Sigmoid colon (tissue), 7 donors: ENCODE data around the gene INAFM2. TPM values are rescaled to one million over a fixed set of nuclear protein-coding genes. Genes with fewer than 3 reads are reported as not detected.

Experiments used
- DNase-seq: peaks from one replicate; pipeline ENCODE4 v3.0.0-alpha.2; 2019
- H3K27ac ChIP-seq, 4 donors: fragments of 200-600 bp; sonication (generic); one replicate each; pipeline ENCODE4 v1.5.1; 2016 to 2019; ENCODE audit warnings: mild to moderate bottlenecking in 1 of 4
- H3K27me3 ChIP-seq, 3 donors: fragments of 200-600 bp; sonication (generic); one replicate each; pipeline ENCODE4 v1.5.1; 2019; ENCODE audit warnings: mild to moderate bottlenecking in 1 of 3
- H3K36me3 ChIP-seq, 4 donors: fragments of 200-600 bp; sonication (generic); one replicate each; pipeline ENCODE4 v1.5.1; 2016 to 2019
- H3K4me1 ChIP-seq, 4 donors: fragments of 200-600 bp; sonication (generic); one replicate each; pipeline ENCODE4 v1.5.1; 2017 to 2019
- H3K4me3 ChIP-seq, 4 donors: fragments of 200-600 bp; sonication (generic); one replicate each; pipeline ENCODE4 v1.5.1; 2017 to 2019; ENCODE audit warnings: mild to moderate bottlenecking in 2 of 4, moderate library complexity in 1 of 4
- H3K9me3 ChIP-seq, 4 donors: fragments of 200-600 bp in 3 of 4; sonication (generic) in 3 of 4; one replicate each; pipeline versions ENCODE4 v1.5.1 to v1.6.1; 2013 to 2019
- EP300 ChIP-seq, 4 donors: sonication (generic); formaldehyde crosslinking; IDR thresholded peaks; one replicate each; pipeline ENCODE4 v1.6.1; 2017; ENCODE audit warnings: antibody characterized with exemption in 4 of 4
- POLR2A ChIP-seq, 2 donors: fragments of 450-650 bp; IDR thresholded peaks; one replicate each; pipeline ENCODE4 v1.6.1; 2016; ENCODE audit warnings: antibody characterized with exemption in 2 of 2, mild to moderate bottlenecking in 2 of 2, moderate library complexity in 2 of 2
- POLR2AphosphoS5 ChIP-seq, 4 donors: sonication (generic); formaldehyde crosslinking; IDR thresholded peaks; one replicate each; pipeline ENCODE4 v1.6.1; 2017; ENCODE audit warnings: antibody characterized with exemption in 4 of 4
- WGBS, 2 donors: extraction: QIAGEN DNeasy Blood & Tissue Kit; methylation state at CpG; one replicate each; pipeline ENCODE4 v1.1.7; 2013; 5-methylcytosine and 5-hydroxymethylcytosine counted together
- intact Hi-C: fragments of 100-400 bp; cut with DNase I; formaldehyde crosslinking; loops from one replicate; pipeline ENCODE4 v1.15.1; 2023
- polyA plus RNA-seq, 3 donors: library from polyadenylated mRNA; stranded (reverse); fragments of 200-250 nt; gene quantifications; one replicate each; pipeline ENCODE4 v1.2.3, GENCODE V29; 2013
- total RNA-seq, 4 donors: library from RNA; depleted of rRNA; stranded (reverse); fragments of >200 nt; gene quantifications; one replicate each; pipeline ENCODE4 v1.1.0, GENCODE V29; 2016
- TF ChIP-seq, protein P1 (sequence below), 4 experiments: fragments of 450-650 bp in 3 of 4; fragments of 200-600 bp in 1 of 4; IDR thresholded peaks; one replicate each; pipeline ENCODE4 v1.5.1; 2016 to 2019; ENCODE audit warnings: antibody characterized with exemption in 4 of 4, mild to moderate bottlenecking in 3 of 4, moderate library complexity in 2 of 4
- donor health status: healthy with polysubstance abuse.
- donor health status: Bipolar disorder and iron deficiency.
- donor health status: healthy.

INAFM2 gene
- total and polyA plus RNA-seq, 7 donors, result 6.6 to 63.1 (median 41.0) TPM

DNA sequence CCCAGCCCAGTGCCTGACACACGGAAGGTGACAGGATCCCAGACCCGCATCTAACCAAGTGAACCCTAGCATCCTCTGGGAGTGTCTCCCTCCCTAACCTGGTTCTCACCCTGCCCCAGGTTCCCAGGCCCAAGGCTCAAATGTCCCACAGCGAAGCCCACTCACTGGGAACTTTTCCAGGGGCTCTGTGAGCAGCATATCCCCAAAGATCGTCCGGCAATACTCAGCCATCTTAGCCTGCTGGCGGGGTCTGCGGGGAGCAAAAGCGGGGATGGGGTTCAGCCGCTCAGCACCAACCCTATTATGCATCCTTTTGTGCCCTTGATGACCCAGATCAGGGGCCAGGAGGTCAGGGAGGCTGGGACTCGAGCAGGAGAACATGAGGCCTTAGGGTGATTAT lies 26.1 kb upstream of the INAFM2 start:
- no peak for DNase-seq
- no peak overlapping the region for H3K4me3 ChIP-seq
- H3K27me3 ChIP-seq, result no peaks in the 10 kb centered on the region
- no peak overlapping the region for H3K27ac ChIP-seq
- no peaks in the 10 kb centered on the region for H3K36me3 ChIP-seq
- 94 to 95% methylated on average over 10 of the region's 10 CpGs for WGBS, 2 donors
- intact Hi-C loops, result no loop called here
- H3K4me1 ChIP-seq, result peaks cover 0 to 15% (median 14%) of the 10 kb centered on the region in 4 donors
- H3K9me3 ChIP-seq, result no peaks in the 10 kb centered on the region
- TF ChIP-seq POLR2A (IDR thresholded peaks at IDR 0.05) (no peak), EP300 (IDR thresholded peaks at IDR 0.05) (no peak), POLR2AphosphoS5 (IDR thresholded peaks at IDR 0.05) (no peak)
- TF ChIP-seq, protein P1, sequence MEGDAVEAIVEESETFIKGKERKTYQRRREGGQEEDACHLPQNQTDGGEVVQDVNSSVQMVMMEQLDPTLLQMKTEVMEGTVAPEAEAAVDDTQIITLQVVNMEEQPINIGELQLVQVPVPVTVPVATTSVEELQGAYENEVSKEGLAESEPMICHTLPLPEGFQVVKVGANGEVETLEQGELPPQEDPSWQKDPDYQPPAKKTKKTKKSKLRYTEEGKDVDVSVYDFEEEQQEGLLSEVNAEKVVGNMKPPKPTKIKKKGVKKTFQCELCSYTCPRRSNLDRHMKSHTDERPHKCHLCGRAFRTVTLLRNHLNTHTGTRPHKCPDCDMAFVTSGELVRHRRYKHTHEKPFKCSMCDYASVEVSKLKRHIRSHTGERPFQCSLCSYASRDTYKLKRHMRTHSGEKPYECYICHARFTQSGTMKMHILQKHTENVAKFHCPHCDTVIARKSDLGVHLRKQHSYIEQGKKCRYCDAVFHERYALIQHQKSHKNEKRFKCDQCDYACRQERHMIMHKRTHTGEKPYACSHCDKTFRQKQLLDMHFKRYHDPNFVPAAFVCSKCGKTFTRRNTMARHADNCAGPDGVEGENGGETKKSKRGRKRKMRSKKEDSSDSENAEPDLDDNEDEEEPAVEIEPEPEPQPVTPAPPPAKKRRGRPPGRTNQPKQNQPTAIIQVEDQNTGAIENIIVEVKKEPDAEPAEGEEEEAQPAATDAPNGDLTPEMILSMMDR (IDR thresholded peaks at IDR 0.05), result no peak

DNA sequence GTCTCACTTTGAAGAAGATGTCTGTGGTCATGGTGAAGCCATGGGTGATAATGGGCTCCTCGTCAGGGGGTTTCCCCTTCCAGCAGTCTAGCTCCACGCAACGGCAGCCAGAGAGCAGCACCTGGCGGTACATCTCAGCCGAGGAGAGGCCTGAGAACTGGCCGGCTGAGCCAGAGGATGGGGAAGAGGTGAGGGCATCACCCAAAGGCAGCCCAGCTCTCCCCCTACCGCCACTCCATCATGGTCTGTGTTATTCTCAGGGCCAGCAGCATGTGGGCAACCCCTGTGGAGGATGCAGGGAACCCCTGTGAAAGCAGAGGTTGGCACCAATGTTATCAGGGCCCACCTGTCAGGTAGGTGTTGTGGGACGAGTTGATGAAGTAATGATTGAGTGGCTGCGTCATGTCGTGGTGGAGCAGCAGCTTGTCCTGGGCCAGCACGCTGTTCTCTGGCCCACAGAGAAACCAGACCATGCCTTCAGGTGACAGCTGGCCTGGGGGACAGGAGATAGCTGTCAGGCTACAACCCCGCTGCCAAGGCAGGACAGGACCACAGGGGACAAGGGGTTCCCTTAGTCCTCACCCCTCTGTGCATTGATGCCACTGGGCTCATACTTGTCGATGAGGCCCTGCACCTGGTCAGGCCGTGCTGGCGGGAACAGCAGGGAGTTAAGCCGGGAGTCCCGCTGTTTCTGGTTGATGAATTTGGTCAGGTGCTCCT lies 25.1 kb upstream of the INAFM2 start:
- intact Hi-C loops, result no loop called here
- Histone ChIP-seq H3K4me3 (no peak overlapping the region), H3K4me1 (peaks cover 0 to 15% (median 14%) of the 10 kb centered on the region in 4 donors), H3K27me3 (no peaks in the 10 kb centered on the region), H3K9me3 (no peaks in the 10 kb centered on the region), H3K36me3 (no peaks in the 10 kb centered on the region), H3K27ac (no peak overlapping the region)
- TF ChIP-seq, protein P1 (IDR thresholded peaks at IDR 0.05), result no peak
- no peak for TF ChIP-seq POLR2AphosphoS5 (IDR thresholded peaks at IDR 0.05)
- no peak for TF ChIP-seq POLR2A (IDR thresholded peaks at IDR 0.05)
- no peak for TF ChIP-seq EP300 (IDR thresholded peaks at IDR 0.05)
- no peak for DNase-seq
- WGBS, 2 donors, result 94% methylated on average over 17 of the region's 17 CpGs

DNA sequence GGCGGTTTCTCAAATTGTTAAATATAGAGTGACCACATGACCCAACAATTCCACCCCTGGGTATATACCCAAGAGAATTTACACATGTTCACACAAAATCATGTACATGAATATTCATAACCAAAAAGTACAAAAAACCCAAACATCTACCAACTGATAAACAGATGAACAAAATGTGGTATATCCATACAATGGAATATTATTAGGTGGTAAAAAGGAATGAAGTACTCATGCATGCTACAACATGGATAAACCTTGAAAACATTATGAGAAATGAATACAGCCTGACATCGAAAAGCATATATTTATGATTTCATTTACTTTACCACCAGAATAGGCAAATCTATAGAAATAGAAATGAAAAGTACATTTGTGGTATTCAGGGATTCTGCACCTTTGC lies 23.1 kb upstream of the INAFM2 start:
- no peak for DNase-seq
- Histone ChIP-seq H3K27ac (no peak overlapping the region), H3K36me3 (no peaks in the 10 kb centered on the region), H3K27me3 (no peaks in the 10 kb centered on the region), H3K4me3 (no peak overlapping the region), H3K4me1 (peaks cover 0 to 14% (median 13%) of the 10 kb centered on the region in 4 donors), H3K9me3 (no peaks in the 10 kb centered on the region)
- 97 to 98% methylated on average over 2 of the region's 2 CpGs for WGBS, 2 donors
- intact Hi-C loops, result no loop called here
- TF ChIP-seq EP300 (IDR thresholded peaks at IDR 0.05) (no peak), POLR2A (IDR thresholded peaks at IDR 0.05) (no peak), POLR2AphosphoS5 (IDR thresholded peaks at IDR 0.05) (no peak)
- TF ChIP-seq, protein P1 (IDR thresholded peaks at IDR 0.05), result no peak

DNA sequence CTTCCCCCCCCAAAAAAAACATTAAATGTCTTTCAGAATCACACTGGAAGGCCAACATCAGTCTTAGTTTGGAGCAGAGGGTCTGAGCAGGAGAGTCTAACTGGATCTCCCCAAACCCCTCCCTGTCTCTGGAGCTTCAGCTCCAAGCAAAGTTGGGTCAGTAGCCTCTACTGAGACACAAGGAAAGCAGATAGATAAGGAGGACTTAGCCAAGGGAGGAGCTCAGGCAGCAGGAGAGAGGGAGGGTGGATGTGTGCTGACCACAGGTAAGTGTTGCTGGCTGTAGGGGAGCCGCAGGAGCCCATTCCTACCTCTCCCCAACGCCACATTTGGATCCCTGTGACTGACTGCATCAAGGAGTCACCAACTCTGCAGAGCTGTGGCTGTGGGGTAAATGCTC lies 22.7 kb upstream of the INAFM2 start:
- WGBS, 2 donors, result 96 to 99% methylated on average over 2 of the region's 2 CpGs
- H3K9me3 ChIP-seq, result no peaks in the 10 kb centered on the region
- intact Hi-C loops, result no loop called here
- H3K27me3 ChIP-seq, result no peaks in the 10 kb centered on the region
- H3K36me3 ChIP-seq, result no peaks in the 10 kb centered on the region
- no peak for DNase-seq
- no peak for TF ChIP-seq POLR2A (IDR thresholded peaks at IDR 0.05)
- TF ChIP-seq EP300 (IDR thresholded peaks at IDR 0.05), result no peak
- no peak for TF ChIP-seq POLR2AphosphoS5 (IDR thresholded peaks at IDR 0.05)
- TF ChIP-seq, protein P1 (IDR thresholded peaks at IDR 0.05), result no peak
- no peak overlapping the region for H3K4me3 ChIP-seq
- peaks cover 0 to 10% (median 9%) of the 10 kb centered on the region in 4 donors for H3K4me1 ChIP-seq
- H3K27ac ChIP-seq, result no peak overlapping the region
